RPMI7951 (cell line): Measurements from ENCODE around the gene TMEM120A. TPM values are rescaled to one million over a fixed set of nuclear protein-coding genes. Genes with fewer than 3 reads are reported as not detected.

ENCODE experiments used
- DNase-seq: peaks from one replicate; pipeline ENCODE4 v3.0.0-alpha.2; 2012; ENCODE audit warnings: low read depth
- total RNA-seq: library from RNA; depleted of rRNA; stranded (reverse); fragments of >200 nt; shearing (Covaris generic); gene quantifications from 2 replicates; pipeline ENCODE4 v1.2.3, GENCODE V29; 2014

Gene TMEM120A
- total RNA-seq, 1 experiment from 2014 or later, result 26.8 TPM

GRCh38 chr7:75995052-75995471 lies 667 bp upstream of the TMEM120A start:
- no peak for DNase-seq

- DNase-seq, result peak; percentile 76
Measured at GRCh38 chr7:75993689-75994387, 557 bp downstream of the TMEM120A start.

- no peak for DNase-seq
Measured at GRCh38 chr7:75992083-75992755, 2.2 kb downstream of the TMEM120A start.

DNA sequence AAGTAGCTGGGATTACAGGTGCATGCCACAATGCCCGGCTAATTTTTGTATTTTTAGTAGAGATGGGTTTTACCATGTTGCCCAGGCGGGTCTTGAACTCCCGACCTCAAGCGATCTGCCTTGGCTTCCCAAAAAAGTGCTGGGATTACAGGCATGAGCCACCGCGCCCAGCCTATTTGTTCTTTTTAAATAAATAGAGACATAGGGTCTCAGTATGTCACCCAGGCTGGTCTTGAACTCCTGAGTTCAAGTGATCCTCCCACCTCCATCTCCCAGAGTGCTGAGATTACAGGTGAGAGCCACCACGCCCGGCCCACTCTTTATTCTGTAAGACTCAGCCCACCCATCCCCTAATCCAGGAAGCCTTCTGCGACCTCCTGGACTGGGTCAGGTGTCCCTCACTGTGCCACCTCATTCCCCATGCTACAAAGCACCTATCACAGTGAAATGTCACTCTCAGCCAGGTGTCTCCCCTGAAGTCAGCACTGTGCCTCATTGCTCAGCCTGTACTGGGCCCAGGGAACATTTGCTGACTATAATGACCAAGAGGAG lies 2.8 kb downstream of the TMEM120A start:
- DNase-seq, result no peak

- no peak for DNase-seq
Measured at GRCh38 chr7:75989500-75990388, 4.7 kb downstream of the TMEM120A start.

GRCh38 chr7:75988568-75989499 lies 5.6 kb downstream of the TMEM120A start:
- DNase-seq, result no peak

GRCh38 chr7:75987805-75988567 lies 6.4 kb downstream of the TMEM120A start:
- no peak for DNase-seq

DNA sequence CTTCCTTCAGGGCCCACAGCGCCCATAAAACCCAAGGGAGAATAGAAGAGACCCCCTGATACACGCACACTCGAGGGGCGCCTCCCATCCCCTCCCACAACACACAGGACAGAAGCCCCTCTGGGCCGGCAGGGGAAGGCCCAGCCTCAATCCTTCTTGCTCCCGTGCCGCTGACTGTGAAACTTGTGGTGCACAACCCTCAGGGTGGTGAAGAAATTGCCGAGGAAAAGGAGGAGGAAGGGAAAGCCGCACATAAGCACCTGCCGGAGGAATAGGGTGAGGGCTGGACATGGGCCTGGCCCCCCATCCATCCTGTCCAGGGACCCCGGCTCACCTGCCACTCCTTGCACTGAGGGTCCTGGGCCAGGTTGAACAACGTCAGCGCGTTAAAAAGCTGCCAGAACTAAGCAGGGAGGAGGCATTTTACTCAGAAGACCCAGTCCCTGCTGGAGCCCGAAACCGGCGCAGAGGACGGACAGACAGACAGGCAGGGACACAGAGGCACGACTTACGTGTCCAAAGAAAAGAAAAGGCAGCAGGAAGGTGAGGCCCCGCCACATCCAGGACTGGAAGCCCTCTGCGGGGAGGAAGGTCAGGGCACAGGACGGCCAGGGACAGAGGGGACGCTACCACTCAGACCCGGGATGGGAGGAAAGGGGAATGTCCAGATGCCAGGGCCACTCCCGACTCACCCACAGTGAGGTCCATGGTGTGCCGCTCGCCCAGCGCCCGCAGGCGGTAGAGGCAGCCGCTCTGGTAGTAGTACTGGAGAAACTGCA lies 7.2 kb downstream of the TMEM120A start:
- DNase-seq, result no peak

DNA sequence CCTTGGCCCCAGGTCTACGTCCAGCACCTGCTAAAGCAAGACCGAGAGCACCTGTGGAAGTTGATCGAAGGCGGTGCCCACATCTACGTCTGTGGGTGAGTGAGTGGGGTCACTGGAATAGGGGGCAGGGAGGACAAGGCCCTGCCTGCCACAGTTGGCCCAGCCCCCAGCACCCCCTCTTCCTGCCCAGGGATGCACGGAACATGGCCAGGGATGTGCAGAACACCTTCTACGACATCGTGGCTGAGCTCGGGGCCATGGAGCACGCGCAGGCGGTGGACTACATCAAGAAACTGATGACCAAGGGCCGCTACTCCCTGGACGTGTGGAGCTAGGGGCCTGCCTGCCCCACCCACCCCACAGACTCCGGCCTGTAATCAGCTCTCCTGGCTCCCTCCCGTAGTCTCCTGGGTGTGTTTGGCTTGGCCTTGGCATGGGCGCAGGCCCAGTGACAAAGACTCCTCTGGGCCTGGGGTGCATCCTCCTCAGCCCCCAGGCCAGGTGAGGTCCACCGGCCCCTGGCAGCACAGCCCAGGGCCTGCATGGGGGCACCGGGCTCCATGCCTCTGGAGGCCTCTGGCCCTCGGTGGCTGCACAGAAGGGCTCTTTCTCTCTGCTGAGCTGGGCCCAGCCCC lies 8.1 kb downstream of the TMEM120A start:
- no peak for DNase-seq

- DNase-seq, result no peak
Measured at GRCh38 chr7:75985518-75986146, 8.8 kb downstream of the TMEM120A start.

- DNase-seq, result no peak
Measured at GRCh38 chr7:75985009-75985517, 9.3 kb downstream of the TMEM120A start.

- no peak for DNase-seq
Measured at GRCh38 chr7:75984130-75985008, 10.0 kb downstream of the TMEM120A start.

DNA sequence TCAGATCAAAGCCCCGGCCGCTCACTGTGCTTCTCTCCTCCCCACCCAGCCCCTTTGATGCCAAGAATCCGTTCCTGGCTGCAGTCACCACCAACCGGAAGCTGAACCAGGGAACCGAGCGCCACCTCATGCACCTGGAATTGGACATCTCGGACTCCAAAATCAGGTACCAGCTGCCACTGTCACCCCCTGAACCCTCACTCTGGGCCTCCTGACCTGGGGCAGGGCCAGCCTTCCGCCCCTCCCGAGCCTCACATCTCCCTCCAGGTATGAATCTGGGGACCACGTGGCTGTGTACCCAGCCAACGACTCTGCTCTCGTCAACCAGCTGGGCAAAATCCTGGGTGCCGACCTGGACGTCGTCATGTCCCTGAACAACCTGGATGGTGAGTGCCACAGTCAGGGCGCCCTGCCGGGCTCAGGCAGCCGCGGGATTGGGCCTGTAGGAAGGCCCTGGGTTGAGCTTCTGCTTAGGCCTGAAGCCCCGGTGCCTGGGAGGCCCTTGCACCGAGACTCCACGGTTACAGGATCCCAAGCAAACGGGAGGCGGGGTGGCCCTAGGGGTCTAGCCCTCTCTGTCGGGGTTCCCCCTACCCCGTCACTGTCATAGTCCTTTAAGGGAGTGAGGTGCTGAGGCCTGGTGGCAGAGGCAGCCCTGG lies 10.8 kb downstream of the TMEM120A start:
- no peak for DNase-seq

DNA sequence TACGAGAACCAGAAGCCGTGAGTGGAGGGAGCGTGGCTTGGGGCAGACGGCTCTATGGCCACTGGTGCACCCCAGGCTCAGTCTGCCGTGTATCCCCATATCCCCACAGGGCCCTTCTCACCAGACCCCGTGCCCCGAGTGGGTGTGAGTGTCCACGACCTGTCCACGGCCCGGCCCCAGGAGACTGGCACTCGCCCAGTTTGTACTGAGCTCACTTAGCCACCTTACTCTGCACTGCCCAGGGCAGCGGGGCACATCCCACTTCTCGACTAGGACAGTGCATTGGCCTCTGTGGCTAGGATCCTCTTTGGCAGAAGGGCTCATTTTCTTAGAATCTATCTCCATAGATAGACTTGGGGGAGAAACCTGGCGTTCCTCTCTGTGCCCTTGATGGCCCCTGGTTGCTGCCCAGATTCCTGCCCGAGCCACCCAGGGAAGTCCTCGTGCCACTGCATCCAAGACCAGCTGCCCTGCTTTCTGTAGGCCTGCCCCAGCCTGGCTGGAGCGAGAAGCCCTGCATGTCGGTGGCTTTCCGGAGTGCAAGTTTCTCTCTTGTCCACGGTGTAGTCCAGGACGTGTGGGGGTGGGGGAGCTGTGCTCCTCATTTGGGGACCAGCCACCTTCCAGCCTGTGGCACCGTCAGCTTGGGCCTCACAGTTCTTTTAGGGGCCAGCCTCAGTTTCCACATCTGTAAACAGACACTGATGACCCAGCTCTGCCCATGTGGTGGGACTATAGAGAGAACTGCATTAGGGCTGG lies 11.9 kb downstream of the TMEM120A start:
- DNase-seq, result no peak

GRCh38 chr7:75981453-75982305 lies 12.7 kb downstream of the TMEM120A start:
- DNase-seq, result no peak
